Measurements from ENCODE around the gene OSBP. TPM values are rescaled to one million over a fixed set of nuclear protein-coding genes. Genes with fewer than 3 reads are reported as not detected.
"Not testable (repeated sequence)": the region's sequence is repeated elsewhere in the genome, so short reads cannot be mapped to it uniquely, and the experiment has no call there.

The OSBP gene
- total and polyA plus RNA-seq, 9 of the 15 experiments (the other 6 are each of a cell fraction or from before 2014, with no cell fraction given), result 11.7 to 49.0 (median 28.7) TPM

DNA sequence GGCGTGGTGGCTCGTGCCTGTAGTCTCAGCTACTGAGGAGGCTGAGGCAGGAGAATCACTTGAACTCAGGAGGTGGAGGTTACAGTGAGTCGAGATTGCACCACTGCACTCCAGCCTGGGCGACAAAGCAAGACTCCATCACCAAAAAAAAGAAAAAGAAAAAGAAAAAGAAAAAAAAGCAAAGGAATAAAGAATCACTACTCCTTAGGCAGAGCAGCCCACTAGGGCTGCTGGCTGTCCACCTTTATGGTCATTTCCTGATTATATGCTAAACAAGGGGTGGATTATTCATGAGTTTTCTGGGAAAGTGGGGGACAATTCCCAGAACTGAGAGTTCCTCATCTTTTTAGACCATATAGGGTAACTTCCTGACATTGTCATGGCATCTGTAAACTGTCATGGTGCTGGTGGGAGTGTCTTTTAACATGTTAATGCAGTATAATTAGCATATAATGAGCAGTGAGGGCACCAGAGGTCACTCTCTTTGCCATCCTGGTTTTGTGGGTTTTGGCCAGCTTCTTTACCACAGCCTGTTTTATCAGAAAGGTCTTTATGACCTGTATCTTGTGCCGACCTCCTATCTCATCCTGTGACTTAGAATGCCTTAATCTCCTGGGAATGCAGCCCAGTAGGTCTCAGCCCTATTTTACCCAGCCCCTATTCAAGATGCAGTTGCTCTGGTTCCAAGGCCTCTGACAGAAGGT, 67.8 kb downstream of the OSBP start (continued):
- TF ChIP-seq, protein P1, sequence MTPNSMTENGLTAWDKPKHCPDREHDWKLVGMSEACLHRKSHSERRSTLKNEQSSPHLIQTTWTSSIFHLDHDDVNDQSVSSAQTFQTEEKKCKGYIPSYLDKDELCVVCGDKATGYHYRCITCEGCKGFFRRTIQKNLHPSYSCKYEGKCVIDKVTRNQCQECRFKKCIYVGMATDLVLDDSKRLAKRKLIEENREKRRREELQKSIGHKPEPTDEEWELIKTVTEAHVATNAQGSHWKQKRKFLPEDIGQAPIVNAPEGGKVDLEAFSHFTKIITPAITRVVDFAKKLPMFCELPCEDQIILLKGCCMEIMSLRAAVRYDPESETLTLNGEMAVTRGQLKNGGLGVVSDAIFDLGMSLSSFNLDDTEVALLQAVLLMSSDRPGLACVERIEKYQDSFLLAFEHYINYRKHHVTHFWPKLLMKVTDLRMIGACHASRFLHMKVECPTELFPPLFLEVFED (CRISPR knock-in tag; conservative IDR thresholded peaks at IDR 0.05), result peak; percentile 90
- TF ChIP-seq POLR2G (IDR thresholded peaks at IDR 0.05; ENCODE audit: low read depth, low read length) (0 out of 2 replicates have a peak, but pooled peaks have one; percentile 31), ERF (CRISPR knock-in tag; IDR thresholded peaks at IDR 0.05) (peak; percentile 79; the same call in 1 of the 2 replicates), PML (IDR thresholded peaks at IDR 0.05; ENCODE audit: low read length) (peak; percentile 50; the same call in 1 of the 2 replicates), NCOA1 (IDR thresholded peaks at IDR 0.05; ENCODE audit: low read depth) (peak; percentile 21; the same call in 1 of the 2 replicates), CC2D1A (IDR thresholded peaks at IDR 0.05) (peak; percentile 73; the same call in 1 of the 2 replicates), MEIS2 (IDR thresholded peaks at IDR 0.05; ENCODE audit: partially characterized antibody) (peak; percentile 85), HNRNPL (IDR thresholded peaks at IDR 0.05; ENCODE audit: low read depth, low read length) (0 out of 2 replicates have a peak, but pooled peaks have one; percentile 57), PYGO2 (tag; IDR thresholded peaks at IDR 0.05) (peak; percentile 39; the same call in 1 of the 2 replicates), POLR2AphosphoS5 (IDR thresholded peaks at IDR 0.05; ENCODE audit: control insufficient read depth, insufficient read depth, low read depth, low read length) (peak; percentile 60; the same call in 1 of the 2 replicates), SRF (CRISPR knock-in tag; IDR thresholded peaks at IDR 0.05) (peak; percentile 98 to 100), TAL1 (IDR thresholded peaks at IDR 0.05) (0 out of 2 replicates have a peak, but pooled peaks have one; percentile 16), PHB2 (IDR thresholded peaks at IDR 0.05; ENCODE audit: low read depth) (peak; percentile 46; the same call in 1 of the 2 replicates), HDAC2 (IDR thresholded peaks at IDR 0.05) (peak; percentile 77; the same call in 1 of the 2 replicates), ZEB2 (IDR thresholded peaks at IDR 0.05) (peak; percentile 72; the same call in 1 of the 2 replicates), ZKSCAN1 (IDR thresholded peaks at IDR 0.05; ENCODE audit: low read depth, low read length) (peak; percentile 81; the same call in 1 of the 2 replicates), ATF3 (IDR thresholded peaks at IDR 0.05) (peak; percentile 42; the same call in 1 of the 2 replicates), NONO (IDR thresholded peaks at IDR 0.05; ENCODE audit: low read depth in 2 of 2, low read length in 1 of 2) (0 out of 4 replicates have a peak, but pooled peaks of 1 of the 2 experiments have one; percentile 21), ZNF668 (CRISPR knock-in tag; IDR thresholded peaks at IDR 0.05) (peak; percentile 68; the same call in 1 of the 2 replicates), FOXK2 (conservative IDR thresholded peaks at IDR 0.05 in 1 of 2, IDR thresholded peaks at IDR 0.05 in 1 of 2; ENCODE audit: low read depth in 2 of 2) (peak; percentile 82 to 91)
- TF ChIP-seq, protein P2, sequence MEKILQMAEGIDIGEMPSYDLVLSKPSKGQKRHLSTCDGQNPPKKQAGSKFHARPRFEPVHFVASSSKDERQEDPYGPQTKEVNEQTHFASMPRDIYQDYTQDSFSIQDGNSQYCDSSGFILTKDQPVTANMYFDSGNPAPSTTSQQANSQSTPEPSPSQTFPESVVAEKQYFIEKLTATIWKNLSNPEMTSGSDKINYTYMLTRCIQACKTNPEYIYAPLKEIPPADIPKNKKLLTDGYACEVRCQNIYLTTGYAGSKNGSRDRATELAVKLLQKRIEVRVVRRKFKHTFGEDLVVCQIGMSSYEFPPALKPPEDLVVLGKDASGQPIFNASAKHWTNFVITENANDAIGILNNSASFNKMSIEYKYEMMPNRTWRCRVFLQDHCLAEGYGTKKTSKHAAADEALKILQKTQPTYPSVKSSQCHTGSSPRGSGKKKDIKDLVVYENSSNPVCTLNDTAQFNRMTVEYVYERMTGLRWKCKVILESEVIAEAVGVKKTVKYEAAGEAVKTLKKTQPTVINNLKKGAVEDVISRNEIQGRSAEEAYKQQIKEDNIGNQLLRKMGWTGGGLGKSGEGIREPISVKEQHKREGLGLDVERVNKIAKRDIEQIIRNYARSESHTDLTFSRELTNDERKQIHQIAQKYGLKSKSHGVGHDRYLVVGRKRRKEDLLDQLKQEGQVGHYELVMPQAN (IDR thresholded peaks at IDR 0.05; ENCODE audit: borderline replicate concordance), result peak; percentile 78; the same call in 1 of the 2 replicates
- TF ChIP-seq, protein P3, sequence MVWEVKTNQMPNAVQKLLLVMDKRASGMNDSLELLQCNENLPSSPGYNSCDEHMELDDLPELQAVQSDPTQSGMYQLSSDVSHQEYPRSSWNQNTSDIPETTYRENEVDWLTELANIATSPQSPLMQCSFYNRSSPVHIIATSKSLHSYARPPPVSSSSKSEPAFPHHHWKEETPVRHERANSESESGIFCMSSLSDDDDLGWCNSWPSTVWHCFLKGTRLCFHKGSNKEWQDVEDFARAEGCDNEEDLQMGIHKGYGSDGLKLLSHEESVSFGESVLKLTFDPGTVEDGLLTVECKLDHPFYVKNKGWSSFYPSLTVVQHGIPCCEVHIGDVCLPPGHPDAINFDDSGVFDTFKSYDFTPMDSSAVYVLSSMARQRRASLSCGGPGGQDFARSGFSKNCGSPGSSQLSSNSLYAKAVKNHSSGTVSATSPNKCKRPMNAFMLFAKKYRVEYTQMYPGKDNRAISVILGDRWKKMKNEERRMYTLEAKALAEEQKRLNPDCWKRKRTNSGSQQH (CRISPR knock-in tag; IDR thresholded peaks at IDR 0.05), result peak; percentile 95; the same call in 1 of the 2 replicates
- TF ChIP-seq ATF3 (CRISPR knock-in tag; conservative IDR thresholded peaks at IDR 0.05), result not testable (repeated sequence)

Measured in K562 (cell line).